Measurements from ENCODE around the gene ARHGAP28.
"Not testable (repeated sequence)": the region's sequence is repeated elsewhere in the genome, so short reads cannot be mapped to it uniquely, and the experiment has no call there.

The ARHGAP28 gene

GRCh38 chr18:6827161-6827560, 97.6 kb downstream of the ARHGAP28 start:
- DNase-seq: not testable (repeated sequence)

- DNase-seq: not testable (repeated sequence)
Observed at GRCh38 chr18:6827566-6827965, 98.0 kb downstream of the ARHGAP28 start.

- DNase-seq: no peak
Observed at GRCh38 chr18:6830916-6831315, 101.4 kb downstream of the ARHGAP28 start.

- DNase-seq: no peak
Observed at GRCh38 chr18:6835345-6835744, 105.8 kb downstream of the ARHGAP28 start.

- DNase-seq: no peak
Observed at GRCh38 chr18:6836331-6836730, 106.8 kb downstream of the ARHGAP28 start.

- no peak for DNase-seq
Observed at GRCh38 chr18:6837904-6838303, 108.4 kb downstream of the ARHGAP28 start.

- no peak for DNase-seq
Observed at GRCh38 chr18:6842081-6842480, 112.6 kb downstream of the ARHGAP28 start.

- DNase-seq: no peak
Observed at GRCh38 chr18:6843308-6843707, 113.8 kb downstream of the ARHGAP28 start.

GRCh38 chr18:6845521-6845920, 116.0 kb downstream of the ARHGAP28 start:
- DNase-seq: not testable (repeated sequence)

GRCh38 chr18:6850396-6850795, 120.9 kb downstream of the ARHGAP28 start:
- DNase-seq: no peak

GRCh38 chr18:6851480-6851879, 122.0 kb downstream of the ARHGAP28 start:
- DNase-seq: no peak

- DNase-seq: no peak
Observed at GRCh38 chr18:6854811-6855210, 125.3 kb downstream of the ARHGAP28 start.

GRCh38 chr18:6855767-6856166, 126.3 kb downstream of the ARHGAP28 start:
- no peak for DNase-seq

- no peak for DNase-seq
Observed at GRCh38 chr18:6857300-6857699, 127.8 kb downstream of the ARHGAP28 start.

GRCh38 chr18:6859676-6860422, 130.3 kb downstream of the ARHGAP28 start:
- DNase-seq: no peak

GRCh38 chr18:6860804-6861448, 131.4 kb downstream of the ARHGAP28 start:
- DNase-seq: no peak

GRCh38 chr18:6865251-6865650, 135.7 kb downstream of the ARHGAP28 start:
- DNase-seq: no peak

GRCh38 chr18:6866552-6867085, 137.1 kb downstream of the ARHGAP28 start:
- no peak for DNase-seq

- no peak for DNase-seq
Observed at GRCh38 chr18:6868033-6868432, 138.5 kb downstream of the ARHGAP28 start.

GRCh38 chr18:6871566-6871965, 142.1 kb downstream of the ARHGAP28 start:
- no peak for DNase-seq

GRCh38 chr18:6873040-6873751, 143.7 kb downstream of the ARHGAP28 start:
- no peak for DNase-seq

- no peak for DNase-seq
Observed at GRCh38 chr18:6874315-6874714, 144.8 kb downstream of the ARHGAP28 start.

- no peak for DNase-seq
Observed at GRCh38 chr18:6875749-6876148, 146.2 kb downstream of the ARHGAP28 start.

- no peak for DNase-seq
Observed at GRCh38 chr18:6876641-6877041, 147.1 kb downstream of the ARHGAP28 start.
